Gastroesophageal sphincter (tissue), 4 donors: ENCODE data around the gene GIMAP7. TPM values are rescaled to one million over a fixed set of nuclear protein-coding genes. Genes with fewer than 3 reads are reported as not detected.

Source experiments
- ATAC-seq: fragments of 150-250 bp; one replicate; pipeline ENCODE4 v1.9.1; 2016; ENCODE audit warnings: mild to moderate bottlenecking, moderate library complexity
- H3K27ac ChIP-seq, 4 donors: fragments of 200-600 bp; sonication (generic) in 3 of 4; 1 replicate in 3 of 4; 2 replicates in 1 of 4; pipeline ENCODE4 v1.5.1; 2016 to 2019
- H3K27me3 ChIP-seq: fragments of 200-600 bp; sonication (generic); one replicate; pipeline ENCODE4 v1.5.1; 2019
- H3K36me3 ChIP-seq, 2 donors: fragments of 200-600 bp; sonication (generic); one replicate each; pipeline ENCODE4 v1.5.1; 2019; ENCODE audit warnings: control low read depth in 1 of 2
- H3K4me1 ChIP-seq, 3 donors: fragments of 200-600 bp; sonication (generic); 1 replicate in 2 of 3; 2 replicates in 1 of 3; pipeline ENCODE4 v1.5.1; 2016 to 2019; ENCODE audit warnings: control low read depth in 2 of 3
- H3K4me3 ChIP-seq, 2 donors: fragments of 200-600 bp; sonication (generic); one replicate each; pipeline ENCODE4 v1.5.1; 2019; ENCODE audit warnings: mild to moderate bottlenecking in 1 of 2, moderate library complexity in 1 of 2
- H3K9me3 ChIP-seq, 3 donors: fragments of 200-600 bp; sonication (generic); one replicate each; pipeline ENCODE4 v1.5.1; 2017 to 2019; ENCODE audit warnings: control low read depth in 2 of 3
- CTCF ChIP-seq, 4 experiments: fragments of 200-600 bp in 2 of 4; fragments of 450-650 bp in 2 of 4; sonication (generic) in 1 of 4; IDR thresholded peaks; one replicate each; pipeline ENCODE4 v1.5.1; 2017 to 2019; ENCODE audit warnings: antibody characterized with exemption in 4 of 4, mild to moderate bottlenecking in 2 of 4, moderate library complexity in 2 of 4
- EP300 ChIP-seq: sonication (generic); formaldehyde crosslinking; IDR thresholded peaks from one replicate; pipeline ENCODE4 v1.6.1; 2017; ENCODE audit warnings: antibody characterized with exemption, mild to moderate bottlenecking
- POLR2A ChIP-seq, 2 donors: fragments of 450-650 bp; IDR thresholded peaks; one replicate each; pipeline ENCODE4 v1.6.1; 2017; ENCODE audit warnings: antibody characterized with exemption in 2 of 2, mild to moderate bottlenecking in 2 of 2, moderate library complexity in 1 of 2
- POLR2AphosphoS5 ChIP-seq: sonication (generic); formaldehyde crosslinking; IDR thresholded peaks from one replicate; pipeline ENCODE4 v1.6.1; 2017; ENCODE audit warnings: antibody characterized with exemption
- WGBS, 2 donors: methylation state at CpG; one replicate each; pipeline ENCODE4 v1.1.5; 2018; ENCODE audit warnings: low coverage in 1 of 2; 5-methylcytosine and 5-hydroxymethylcytosine counted together
- total RNA-seq, 4 donors: library from RNA; depleted of rRNA; stranded (reverse); fragments of >200 nt; gene quantifications; one replicate each; pipeline ENCODE4 v1.1.0, GENCODE V29; 2016

The GIMAP7 gene
- total RNA-seq, 4 donors from 2014 or later, result 5.1 to 30.0 (median 17.8) TPM

- H3K4me1 ChIP-seq, result no peaks in the 10 kb centered on the region
- no peak for ATAC-seq
- H3K9me3 ChIP-seq, result no peaks in the 10 kb centered on the region
- no peak overlapping the region for H3K27ac ChIP-seq
- peaks cover 0 to 5% of the 10 kb centered on the region in 2 donors for H3K36me3 ChIP-seq
- no peak for TF ChIP-seq POLR2AphosphoS5
- WGBS, 2 donors, result 65 to 71% methylated on average over 3 to 5 of the region's 5 CpGs
- no peak overlapping the region for H3K4me3 ChIP-seq
- H3K27me3 ChIP-seq, result no peaks in the 10 kb centered on the region
Observed at GRCh38 chr7:150471886-150472285, 42.8 kb upstream of the GIMAP7 start.

GRCh38 chr7:150473902-150474301 lies 40.8 kb upstream of the GIMAP7 start:
- Histone ChIP-seq H3K27me3 (no peaks in the 10 kb centered on the region), H3K27ac (no peak overlapping the region), H3K4me3 (no peak overlapping the region), H3K36me3 (peaks cover 0 to 19% of the 10 kb centered on the region in 2 donors), H3K4me1 (no peaks in the 10 kb centered on the region), H3K9me3 (no peaks in the 10 kb centered on the region)
- WGBS, 2 donors, result 71 to 77% methylated on average over 2 to 6 of the region's 7 CpGs
- ATAC-seq, result no peak
- no peak for TF ChIP-seq POLR2A (IDR thresholded peaks at IDR 0.05)
- no peak for TF ChIP-seq CTCF (IDR thresholded peaks at IDR 0.05)
- no peak for TF ChIP-seq EP300
- TF ChIP-seq POLR2AphosphoS5, result no peak

GRCh38 chr7:150476285-150476684 lies 38.4 kb upstream of the GIMAP7 start:
- no peaks in the 10 kb centered on the region for H3K4me1 ChIP-seq
- H3K4me3 ChIP-seq, result no peak overlapping the region
- no peaks in the 10 kb centered on the region for H3K27me3 ChIP-seq
- TF ChIP-seq CTCF (IDR thresholded peaks at IDR 0.05), result no peak
- no peak for TF ChIP-seq POLR2A (IDR thresholded peaks at IDR 0.05)
- TF ChIP-seq EP300, result no peak
- TF ChIP-seq POLR2AphosphoS5, result no peak
- 86 to 92% methylated on average over 3 of the region's 3 CpGs for WGBS, 2 donors
- ATAC-seq, result no peak
- peaks cover 0 to 19% of the 10 kb centered on the region in 2 donors for H3K36me3 ChIP-seq
- no peak overlapping the region for H3K27ac ChIP-seq
- no peaks in the 10 kb centered on the region for H3K9me3 ChIP-seq

GRCh38 chr7:150476819-150477631 lies 37.6 kb upstream of the GIMAP7 start:
- ATAC-seq, result no peak
- 73 to 85% methylated on average over 3 to 24 of the region's 25 CpGs for WGBS, 2 donors
- no peak overlapping the region for H3K4me3 ChIP-seq
- H3K4me1 ChIP-seq, result no peaks in the 10 kb centered on the region
- no peaks in the 10 kb centered on the region for H3K27me3 ChIP-seq
- H3K36me3 ChIP-seq, result peaks cover 0 to 19% of the 10 kb centered on the region in 2 donors
- no peak overlapping the region for H3K27ac ChIP-seq
- TF ChIP-seq POLR2A (IDR thresholded peaks at IDR 0.05) (no peak), POLR2AphosphoS5 (no peak), EP300 (no peak), CTCF (IDR thresholded peaks at IDR 0.05) (no peak)
- H3K9me3 ChIP-seq, result no peaks in the 10 kb centered on the region

GRCh38 chr7:150479023-150479716 lies 35.5 kb upstream of the GIMAP7 start:
- ATAC-seq, result no peak
- 63 to 70% methylated on average over 2 to 3 of the region's 3 CpGs for WGBS, 2 donors

More at GRCh38 chr7:150479023-150479716, 35.5 kb upstream of the GIMAP7 start:
- Histone ChIP-seq H3K36me3 (peaks cover 0 to 14% of the 10 kb centered on the region in 2 donors), H3K4me3 (no peak overlapping the region), H3K9me3 (no peaks in the 10 kb centered on the region), H3K4me1 (peaks cover 0 to 4% (median 0%) of the 10 kb centered on the region in 3 donors), H3K27ac (no peak overlapping the region), H3K27me3 (no peaks in the 10 kb centered on the region)
- no peak for TF ChIP-seq POLR2AphosphoS5
- no peak for TF ChIP-seq CTCF (IDR thresholded peaks at IDR 0.05)
